GM19043 (cell line): ENCODE results near the gene TLE6.
"Not testable (repeated sequence)": the region's sequence is repeated elsewhere in the genome, so short reads cannot be mapped to it uniquely, and the experiment has no call there.

Experiments
- ATAC-seq: cut with Tn5 transposase; IDR thresholded peaks from one replicate; pipeline ENCODE4 v1.9.1; 2021; ENCODE audit warnings: low read depth; ENCODE audit not compliant: unreplicated experiment

TLE6 gene

GRCh38 chr19:2977001-2977745 is at the start of gene TLE6:
Gene TLE6 (plus strand): TSS chr19:2977564. CDS start chr19:2978234, 670 bp downstream.
- ATAC-seq = peak; percentile 91

GRCh38 chr19:2933490-2933910 is 43.9 kb upstream of the TLE6 start:
- no peak for ATAC-seq

GRCh38 chr19:2935863-2936262 is 41.5 kb upstream of the TLE6 start:
- ATAC-seq = not testable (repeated sequence)

GRCh38 chr19:2942928-2943640 is 34.3 kb upstream of the TLE6 start:
- ATAC-seq = no peak

- peak; percentile 4 for ATAC-seq
These were observed 33.0 kb upstream of the TLE6 start for GRCh38 chr19:2944403-2944774.

- peak; percentile 93 for ATAC-seq
These were observed 32.4 kb upstream of the TLE6 start, which contains the start of gene ZNF77 for GRCh38 chr19:2944775-2945574. Gene ZNF77 (minus strand): TSS chr19:2944971. CDS start chr19:2944840, 131 bp downstream.

GRCh38 chr19:2945575-2946184 is 31.7 kb upstream of the TLE6 start:
- ATAC-seq = no peak

GRCh38 chr19:2949939-2950285 is 27.5 kb upstream of the TLE6 start:
- no peak for ATAC-seq

GRCh38 chr19:2950286-2951124 is 26.9 kb upstream of the TLE6 start:
- peak; percentile 97 for ATAC-seq

GRCh38 chr19:2952953-2953481 is 24.3 kb upstream of the TLE6 start:
- no peak for ATAC-seq

GRCh38 chr19:2957160-2957559 is 20.2 kb upstream of the TLE6 start:
- ATAC-seq = no peak

- ATAC-seq = no peak
These were observed 17.2 kb upstream of the TLE6 start for GRCh38 chr19:2960120-2960519.

GRCh38 chr19:2962018-2962670 is 15.2 kb upstream of the TLE6 start:
- no peak for ATAC-seq

- ATAC-seq = no peak
These were observed 14.2 kb upstream of the TLE6 start for GRCh38 chr19:2963122-2963521.

GRCh38 chr19:2963631-2964030 is 13.7 kb upstream of the TLE6 start:
- ATAC-seq = not testable (repeated sequence)

- no peak for ATAC-seq
These were observed 12.5 kb upstream of the TLE6 start for GRCh38 chr19:2964874-2965273.

GRCh38 chr19:2967972-2968371 is 9.4 kb upstream of the TLE6 start:
- ATAC-seq = no peak

- ATAC-seq = no peak
These were observed 8.3 kb upstream of the TLE6 start for GRCh38 chr19:2969104-2969504.

- ATAC-seq = no peak
These were observed 7.0 kb upstream of the TLE6 start for GRCh38 chr19:2970201-2970835.
